ENCODE results near the gene ENKUR.

DNA sequence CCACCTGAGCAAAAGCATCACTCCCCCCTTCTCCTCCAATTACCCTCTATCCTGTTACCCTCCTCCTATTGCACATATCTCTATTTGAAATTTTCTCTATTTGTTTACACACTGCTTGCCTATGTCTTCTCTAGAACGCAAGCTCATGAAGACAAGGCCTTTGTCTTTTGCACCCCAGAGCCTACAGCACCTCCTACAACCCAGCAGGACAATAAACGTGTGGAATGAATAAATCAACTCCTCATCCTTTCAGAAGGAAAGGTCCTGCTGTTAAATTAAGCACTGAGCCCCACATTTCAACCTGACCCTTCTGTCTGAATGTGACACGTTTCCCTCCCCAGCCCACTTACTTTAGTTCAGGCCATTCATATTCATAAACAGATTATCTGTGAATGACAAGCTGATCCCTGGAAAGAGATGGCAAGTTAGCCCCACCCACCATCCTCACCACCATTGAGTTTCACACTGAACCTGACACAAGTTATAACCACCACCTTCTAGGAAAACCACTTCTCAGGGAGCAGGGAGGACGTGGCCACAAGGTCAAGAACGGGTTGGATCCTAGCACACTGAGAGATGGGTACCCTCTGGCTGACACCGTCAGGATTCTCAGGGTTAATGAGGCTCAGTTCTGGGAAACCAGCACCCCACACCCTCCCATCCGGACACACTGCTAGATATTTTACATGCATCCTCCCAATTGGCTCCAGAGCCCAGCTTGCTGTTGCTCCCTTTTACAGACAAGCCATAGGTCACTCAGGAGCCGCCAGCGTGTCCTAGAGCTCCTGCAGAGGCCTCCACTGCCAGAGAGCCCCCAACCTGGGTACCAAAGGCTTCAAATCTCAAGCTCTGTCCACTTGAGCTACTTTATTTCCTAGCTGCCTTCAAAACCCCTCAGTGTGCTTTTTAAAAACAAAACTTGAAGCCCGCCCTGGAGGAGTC is 64.5 kb downstream of the ENKUR start:
- TF ChIP-seq CTCF (IDR thresholded peaks at IDR 0.05; ENCODE audit: borderline replicate concordance, extremely low read depth, low read length, poor library complexity, severe bottlenecking) (no peak), EZH2 (IDR thresholded peaks at IDR 0.05; ENCODE audit: borderline replicate concordance, low read depth, low read length, severe bottlenecking) (no peak)

Measured in DND-41 (cell line).